Measurements from ENCODE around the gene NFIA. TPM values are rescaled to one million over a fixed set of nuclear protein-coding genes. Genes with fewer than 3 reads are reported as not detected.

Gene NFIA
- total RNA-seq, 1 donor from 2014 or later: 16.2 TPM

DNA sequence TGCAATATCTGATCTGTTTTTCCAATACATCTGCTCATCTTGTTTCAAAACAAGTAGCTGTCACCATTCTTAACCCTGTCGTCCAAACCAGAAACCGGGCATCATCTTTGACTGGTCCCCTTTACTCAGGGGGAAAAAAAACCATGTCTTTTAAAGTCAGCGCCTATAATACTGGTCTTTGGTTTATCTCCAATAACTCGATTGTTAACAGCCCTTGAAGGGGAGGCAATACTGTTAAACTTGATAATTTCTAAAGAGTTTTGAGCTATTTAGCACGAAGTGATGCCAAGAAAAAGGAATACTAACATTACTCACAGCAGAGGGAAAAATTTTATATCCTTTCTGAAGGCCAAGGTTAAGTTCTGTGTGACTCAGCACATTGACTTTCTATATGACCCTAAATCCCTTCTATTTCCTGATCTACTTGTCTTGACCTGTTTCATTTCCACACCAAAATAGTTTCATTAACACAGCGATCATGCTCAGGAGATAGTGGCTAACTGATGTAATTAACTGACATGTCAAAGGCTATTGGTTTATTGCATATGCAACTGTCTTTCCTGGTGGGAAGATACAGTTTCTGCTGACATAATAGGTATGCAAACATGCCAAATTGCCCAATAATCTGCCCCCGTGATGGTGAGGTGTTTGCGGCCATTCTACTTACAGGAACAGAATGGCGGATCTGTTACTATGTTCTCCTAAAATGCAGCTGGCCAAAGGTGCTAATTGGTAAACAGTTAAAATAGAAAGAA, 59.1 kb downstream of the NFIA start:
- peaks cover 4% of the 10 kb centered on the region for H3K27me3 Mint-ChIP-seq (ENCODE audit: unreplicated experiment)
- H3K27ac Mint-ChIP-seq (ENCODE audit: unreplicated experiment): no peak overlapping the region
- TF ChIP-seq, protein P1, sequence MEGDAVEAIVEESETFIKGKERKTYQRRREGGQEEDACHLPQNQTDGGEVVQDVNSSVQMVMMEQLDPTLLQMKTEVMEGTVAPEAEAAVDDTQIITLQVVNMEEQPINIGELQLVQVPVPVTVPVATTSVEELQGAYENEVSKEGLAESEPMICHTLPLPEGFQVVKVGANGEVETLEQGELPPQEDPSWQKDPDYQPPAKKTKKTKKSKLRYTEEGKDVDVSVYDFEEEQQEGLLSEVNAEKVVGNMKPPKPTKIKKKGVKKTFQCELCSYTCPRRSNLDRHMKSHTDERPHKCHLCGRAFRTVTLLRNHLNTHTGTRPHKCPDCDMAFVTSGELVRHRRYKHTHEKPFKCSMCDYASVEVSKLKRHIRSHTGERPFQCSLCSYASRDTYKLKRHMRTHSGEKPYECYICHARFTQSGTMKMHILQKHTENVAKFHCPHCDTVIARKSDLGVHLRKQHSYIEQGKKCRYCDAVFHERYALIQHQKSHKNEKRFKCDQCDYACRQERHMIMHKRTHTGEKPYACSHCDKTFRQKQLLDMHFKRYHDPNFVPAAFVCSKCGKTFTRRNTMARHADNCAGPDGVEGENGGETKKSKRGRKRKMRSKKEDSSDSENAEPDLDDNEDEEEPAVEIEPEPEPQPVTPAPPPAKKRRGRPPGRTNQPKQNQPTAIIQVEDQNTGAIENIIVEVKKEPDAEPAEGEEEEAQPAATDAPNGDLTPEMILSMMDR (IDR thresholded peaks at IDR 0.05; ENCODE audit: unreplicated experiment): no peak
- no peak for DNase-seq (ENCODE audit: low spot score)
- H3K9me3 Mint-ChIP-seq (ENCODE audit: unreplicated experiment): no peaks in the 10 kb centered on the region
- peaks cover 20% of the 10 kb centered on the region for H3K4me1 Mint-ChIP-seq (ENCODE audit: unreplicated experiment)
- H3K36me3 Mint-ChIP-seq (ENCODE audit: low read depth, unreplicated experiment): no peaks in the 10 kb centered on the region
- no peak overlapping the region for H3K4me3 Mint-ChIP-seq (ENCODE audit: unreplicated experiment)

GRCh38 chr1:61142043-61142440, 59.7 kb downstream of the NFIA start:
- no peaks in the 10 kb centered on the region for H3K9me3 Mint-ChIP-seq (ENCODE audit: unreplicated experiment)
- TF ChIP-seq, protein P1 (IDR thresholded peaks at IDR 0.05; ENCODE audit: unreplicated experiment): no peak
- no peak overlapping the region for H3K27ac Mint-ChIP-seq (ENCODE audit: unreplicated experiment)
- no peak overlapping the region for H3K4me3 Mint-ChIP-seq (ENCODE audit: unreplicated experiment)
- peaks cover 4% of the 10 kb centered on the region for H3K27me3 Mint-ChIP-seq (ENCODE audit: unreplicated experiment)
- H3K36me3 Mint-ChIP-seq (ENCODE audit: low read depth, unreplicated experiment): no peaks in the 10 kb centered on the region
- no peak for DNase-seq (ENCODE audit: low spot score)
- H3K4me1 Mint-ChIP-seq (ENCODE audit: unreplicated experiment): peaks cover 20% of the 10 kb centered on the region

DNA sequence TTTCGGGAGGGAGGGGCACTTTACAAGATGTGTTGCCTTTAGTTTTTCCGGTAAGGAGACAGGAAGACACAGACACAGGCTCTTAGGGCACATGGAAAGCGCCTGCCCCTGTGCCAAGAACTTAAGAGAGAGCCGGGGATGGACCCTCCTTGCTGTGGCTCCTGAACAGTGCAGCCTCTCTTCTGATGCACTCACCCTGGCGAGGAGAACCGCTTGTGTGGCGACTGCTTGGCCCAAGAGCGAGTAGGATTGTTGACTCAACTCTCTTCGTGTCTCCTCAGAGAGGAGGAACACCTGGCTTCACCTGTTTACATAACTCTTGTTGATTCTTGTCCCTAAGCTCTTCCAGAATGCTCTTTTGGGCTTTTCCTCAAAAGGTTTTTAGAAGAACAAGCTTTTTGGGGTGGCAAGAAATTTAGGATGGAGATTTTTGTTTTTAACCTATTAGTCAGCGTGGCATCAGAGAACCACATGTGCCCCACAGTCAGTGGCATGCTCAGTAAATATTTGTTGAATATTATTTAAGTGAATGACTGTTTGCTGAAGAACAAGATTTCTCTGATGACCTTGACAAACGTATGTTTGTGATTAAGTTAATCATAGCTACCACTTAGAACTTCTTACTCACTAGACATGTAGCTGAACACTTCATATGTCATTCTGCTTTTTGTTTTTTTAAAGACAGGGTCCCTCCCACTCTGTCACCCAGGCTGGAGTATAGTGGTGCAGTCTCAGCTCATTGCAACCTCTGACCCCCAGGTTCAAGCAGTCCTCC, 60.6 kb downstream of the NFIA start:
- no peak overlapping the region for H3K27ac Mint-ChIP-seq (ENCODE audit: unreplicated experiment)
- H3K9me3 Mint-ChIP-seq (ENCODE audit: unreplicated experiment): no peaks in the 10 kb centered on the region
- no peak overlapping the region for H3K4me3 Mint-ChIP-seq (ENCODE audit: unreplicated experiment)
- H3K36me3 Mint-ChIP-seq (ENCODE audit: low read depth, unreplicated experiment): no peaks in the 10 kb centered on the region
- TF ChIP-seq, protein P1 (IDR thresholded peaks at IDR 0.05; ENCODE audit: unreplicated experiment): no peak
- DNase-seq (ENCODE audit: low spot score): no peak
- H3K4me1 Mint-ChIP-seq (ENCODE audit: unreplicated experiment): peaks cover 20% of the 10 kb centered on the region
- peaks cover 4% of the 10 kb centered on the region for H3K27me3 Mint-ChIP-seq (ENCODE audit: unreplicated experiment)

DNA sequence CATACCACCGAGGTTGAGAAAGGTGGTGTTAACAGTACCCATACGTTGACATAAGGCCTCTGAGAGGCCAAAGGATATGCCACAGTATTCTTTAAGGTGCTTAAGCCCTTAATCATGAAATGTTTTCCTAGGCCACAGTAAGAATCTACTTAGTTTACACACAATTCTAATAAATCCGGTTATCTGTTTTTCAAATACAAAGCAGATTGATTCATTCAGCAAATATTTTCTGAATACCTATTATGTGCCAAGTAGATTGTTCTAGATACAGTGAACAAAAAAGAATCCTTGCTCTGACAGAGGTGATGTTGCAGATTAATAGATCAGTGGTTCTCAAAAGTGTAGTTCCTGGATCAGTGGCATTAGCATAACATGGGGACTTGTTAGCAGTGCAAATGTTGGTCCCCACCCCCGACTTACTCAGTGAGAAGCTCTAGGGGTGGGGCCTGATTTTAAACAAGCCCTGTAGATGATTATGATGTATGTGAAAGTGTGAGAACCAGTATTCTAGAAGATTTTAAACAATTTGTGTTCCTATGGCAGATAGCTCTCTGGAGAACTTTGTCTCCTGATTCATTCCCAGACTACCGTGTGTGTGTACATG, 61.6 kb downstream of the NFIA start:
- no peak overlapping the region for H3K4me3 Mint-ChIP-seq (ENCODE audit: unreplicated experiment)
- peaks cover 20% of the 10 kb centered on the region for H3K4me1 Mint-ChIP-seq (ENCODE audit: unreplicated experiment)

More for the DNA sequence above, 61.6 kb downstream of the NFIA start:
- H3K27ac Mint-ChIP-seq (ENCODE audit: unreplicated experiment): no peak overlapping the region
- H3K27me3 Mint-ChIP-seq (ENCODE audit: unreplicated experiment): peaks cover 4% of the 10 kb centered on the region
- no peak for DNase-seq (ENCODE audit: low spot score)
- TF ChIP-seq, protein P1 (IDR thresholded peaks at IDR 0.05; ENCODE audit: unreplicated experiment): no peak
- no peaks in the 10 kb centered on the region for H3K36me3 Mint-ChIP-seq (ENCODE audit: low read depth, unreplicated experiment)
- no peaks in the 10 kb centered on the region for H3K9me3 Mint-ChIP-seq (ENCODE audit: unreplicated experiment)

Data from endothelial cell (in vitro differentiated cells).